ACHN (cell line): ENCODE data around the gene DEFB113.
"Not testable (repeated sequence)": the region's sequence is repeated elsewhere in the genome, so short reads cannot be mapped to it uniquely, and the experiment has no call there.

Experiments used
- DNase-seq: peaks from one replicate; pipeline ENCODE4 v3.0.0-alpha.2; 2015
- in situ Hi-C: cut with HindIII; loops from 2 replicates; pipeline ENCODE4 v1.10.0; 2017; ENCODE audit warnings: low sequenced_read_pairs, low pct_ligation_motif_present, low pct_unique_long_range_greater_than_20kb

DEFB113 gene

GRCh38 chr6:49944068-49944467, 25.4 kb downstream of the DEFB113 start:
- in situ Hi-C loops, DNase-seq: not testable (repeated sequence)

GRCh38 chr6:49939993-49940498, 29.4 kb downstream of the DEFB113 start:
- in situ Hi-C loops, result no loop called here
- no peak for DNase-seq

- in situ Hi-C loops, result no loop called here
Observed at GRCh38 chr6:49937811-49938210, 31.6 kb downstream of the DEFB113 start.

GRCh38 chr6:49937017-49937416, 32.4 kb downstream of the DEFB113 start:
- no peak for DNase-seq
- in situ Hi-C loops, result no loop called here

More at GRCh38 chr6:49937811-49938210, 31.6 kb downstream of the DEFB113 start:
- no peak for DNase-seq

- in situ Hi-C loops, result no loop called here
- no peak for DNase-seq
Observed at GRCh38 chr6:49935387-49935786, 34.0 kb downstream of the DEFB113 start.

- in situ Hi-C loops, result no loop called here
- no peak for DNase-seq
Observed at GRCh38 chr6:49934770-49935169, 34.7 kb downstream of the DEFB113 start.

- no peak for DNase-seq
- in situ Hi-C loops, result no loop called here
Observed at GRCh38 chr6:49933526-49933925, 35.9 kb downstream of the DEFB113 start.

- in situ Hi-C loops, result no loop called here
- no peak for DNase-seq
Observed at GRCh38 chr6:49929340-49929739, 40.1 kb downstream of the DEFB113 start.

- no peak for DNase-seq
- in situ Hi-C loops, result no loop called here
Observed at GRCh38 chr6:49923826-49924225, 45.6 kb downstream of the DEFB113 start.

- in situ Hi-C loops, result no loop called here
- no peak for DNase-seq
Observed at GRCh38 chr6:49919935-49920644, 49.3 kb downstream of the DEFB113 start.

- in situ Hi-C loops, result no loop called here
- no peak for DNase-seq
Observed at GRCh38 chr6:49919261-49919660, 50.2 kb downstream of the DEFB113 start.

GRCh38 chr6:49918787-49919186, 50.6 kb downstream of the DEFB113 start:
- DNase-seq, result no peak
- in situ Hi-C loops, result no loop called here
